H1 (cell line): ENCODE measurements around the gene PLA2G4E. TPM values are rescaled to one million over a fixed set of nuclear protein-coding genes. Genes with fewer than 3 reads are reported as not detected.

ENCODE experiments used
- CTCF ChIA-PET: fragments of 300-600 bp; sonication (Branson Sonifier 250); formaldehyde crosslinking; loops from one replicate; lab custom pipeline; 2021; ENCODE audit not compliant: partially characterized antibody; lab: Charles Lee
- POLR2A ChIA-PET: fragments of 300-600 bp; sonication (Branson Sonifier 250); formaldehyde crosslinking; loops from one replicate; lab custom pipeline; 2021; ENCODE audit warnings: inconsistent platforms; ENCODE audit not compliant: partially characterized antibody; lab: Charles Lee
- DNase-seq, 2 experiments: peaks; one replicate each; pipeline versions ENCODE4 v3.0.0 to v3.0.0-alpha.2; 2010 to 2022; ENCODE audit warnings: low spot score in 2 of 2, low read depth in 1 of 2, mixed read lengths in 1 of 2
- FAIRE-seq: peaks from 2 replicates; lab custom pipeline; 2011; peaks lifted over from hg19 to GRCh38; lab: Jason Lieb, UNC
- H2AFZ ChIP-seq: 2 replicates; pipeline ENCODE4 v1.8.1; 2012; ENCODE audit warnings: low read length, inconsistent platforms
- H2AK5ac ChIP-seq: 2 replicates; pipeline ENCODE4 v1.6.1; 2013; ENCODE audit warnings: low read depth, low read length
- H2BK120ac ChIP-seq: replicated peaks from 2 replicates; pipeline ENCODE3; 2013; ENCODE audit warnings: low read depth, low read length, inconsistent platforms
- H2BK12ac ChIP-seq: 2 replicates; pipeline ENCODE4 v1.6.1; 2013; ENCODE audit warnings: low read depth, low read length
- H2BK15ac ChIP-seq: 2 replicates; pipeline ENCODE4 v1.6.1; 2013; ENCODE audit warnings: low read length
- H2BK20ac ChIP-seq: 2 replicates; pipeline ENCODE4 v1.6.1; 2013; ENCODE audit warnings: low read length
- H2BK5ac ChIP-seq: 2 replicates; pipeline ENCODE4 v1.6.1; 2013; ENCODE audit warnings: low read depth, low read length
- H3K14ac ChIP-seq: 2 replicates; pipeline ENCODE4 v1.6.1; 2013; ENCODE audit warnings: inconsistent platforms; ENCODE audit not compliant: insufficient read length
- H3K18ac ChIP-seq: 2 replicates; pipeline ENCODE4 v1.6.1; 2013; ENCODE audit warnings: low read length; ENCODE audit errors: extremely low read depth
- H3K23ac ChIP-seq: 2 replicates; pipeline ENCODE4 v1.6.1; 2013; ENCODE audit warnings: inconsistent platforms; ENCODE audit not compliant: insufficient read length
- H3K23me2 ChIP-seq: 2 replicates; pipeline ENCODE4 v1.6.1; 2013; ENCODE audit warnings: low read depth, low read length
- H3K27ac ChIP-seq: 2 replicates; pipeline ENCODE4 v1.6.1; 2011; ENCODE audit warnings: low read depth, low read length, inconsistent platforms
- H3K27me3 ChIP-seq, 4 experiments: replicated peaks in 1 of 4; 1 replicate in 1 of 4; 2 replicates in 3 of 4; pipeline versions ENCODE4 v1.6.1 to v1.8.1; 2011 to 2013; ENCODE audit warnings: low read length in 3 of 4, mild to moderate bottlenecking in 3 of 4, inconsistent platforms in 2 of 4, mixed read lengths in 2 of 4, moderate library complexity in 1 of 4; ENCODE audit not compliant: control insufficient read depth in 3 of 4, insufficient read depth in 3 of 4; ENCODE audit errors: extremely low read depth in 1 of 4
- H3K36me3 ChIP-seq, 4 experiments: 2 replicates each; pipeline versions ENCODE4 v1.6.1 to v1.8.1; 2011 to 2013; ENCODE audit warnings: mild to moderate bottlenecking in 4 of 4, low read length in 3 of 4, moderate library complexity in 2 of 4, control low read depth in 1 of 4, inconsistent platforms in 1 of 4; ENCODE audit not compliant: insufficient read depth in 4 of 4, control insufficient read depth in 2 of 4
- H3K4ac ChIP-seq: replicated peaks from 2 replicates; pipeline ENCODE3; 2013; ENCODE audit warnings: low read length, low read depth, mixed read lengths, inconsistent platforms; ENCODE audit not compliant: insufficient read length
- H3K4me1 ChIP-seq, 4 experiments: replicated peaks in 1 of 4; 1 replicate in 1 of 4; 2 replicates in 3 of 4; pipeline versions ENCODE4 v1.6.1 to v1.8.1; 2011 to 2013; ENCODE audit warnings: low read length in 3 of 4, inconsistent platforms in 2 of 4, mixed read lengths in 1 of 4; ENCODE audit not compliant: insufficient read depth in 4 of 4, control insufficient read depth in 3 of 4
- H3K4me2 ChIP-seq, 2 experiments: 2 replicates each; pipeline versions ENCODE4 v1.6.1 to v1.8.1; 2011 to 2013; ENCODE audit warnings: low read depth in 2 of 2, low read length in 2 of 2, control low read depth in 1 of 2, inconsistent platforms in 1 of 2, mild to moderate bottlenecking in 1 of 2; ENCODE audit not compliant: insufficient read depth in 1 of 2
- H3K4me3 ChIP-seq, 4 experiments: fragments of 200-600, 300-600 bp in 1 of 4; sonication (generic), shearing (Covaris generic), sonication (Bioruptor Twin) in 1 of 4; 2 replicates each; pipeline versions ENCODE4 v1.5.1 to v1.8.1; 2011 to 2016; ENCODE audit warnings: low read length in 4 of 4, low read depth in 3 of 4, control low read depth in 2 of 4, inconsistent platforms in 2 of 4, mild to moderate bottlenecking in 2 of 4, mixed read lengths in 1 of 4, moderate library complexity in 1 of 4; ENCODE audit not compliant: insufficient read depth in 2 of 4; ENCODE audit errors: extremely low read depth in 1 of 4
- H3K56ac ChIP-seq: replicated peaks from 2 replicates; pipeline ENCODE3; 2013; ENCODE audit warnings: low read depth, mild to moderate bottlenecking, mixed read lengths, low read length, inconsistent platforms; ENCODE audit not compliant: insufficient read length
- H3K79me1 ChIP-seq: 2 replicates; pipeline ENCODE4 v1.6.1; 2013; ENCODE audit warnings: low read depth, low read length, control low read depth
- H3K79me2 ChIP-seq, 2 experiments: 2 replicates each; pipeline versions ENCODE4 v1.6.1 to v1.8.1; 2012 to 2013; ENCODE audit warnings: low read length in 2 of 2, mild to moderate bottlenecking in 2 of 2, inconsistent platforms in 1 of 2; ENCODE audit not compliant: insufficient read depth in 2 of 2, control insufficient read depth in 1 of 2
- H3K9ac ChIP-seq, 4 experiments: replicated peaks in 1 of 4; 1 replicate in 1 of 4; 2 replicates in 3 of 4; pipeline versions ENCODE4 v1.6.1 to v1.8.1; 2011 to 2013; ENCODE audit warnings: low read depth in 3 of 4, low read length in 3 of 4, control low read depth in 2 of 4, mild to moderate bottlenecking in 2 of 4, moderate library complexity in 2 of 4, inconsistent platforms in 1 of 4; ENCODE audit errors: extremely low read depth in 1 of 4
- H3K9me3 ChIP-seq, 2 experiments: 2 replicates each; pipeline versions ENCODE4 v1.6.1 to v1.8.1; 2012 to 2013; ENCODE audit warnings: mild to moderate bottlenecking in 2 of 2, moderate library complexity in 2 of 2, control low read depth in 1 of 2, inconsistent platforms in 1 of 2, low read depth in 1 of 2, low read length in 1 of 2, mixed read lengths in 1 of 2; ENCODE audit not compliant: insufficient read depth in 2 of 2
- H4K20me1 ChIP-seq, 2 experiments: replicated peaks in 1 of 2; 2 replicates each; pipeline versions ENCODE3 to v1.8.1; 2011 to 2013; ENCODE audit warnings: inconsistent platforms in 2 of 2, low read length in 2 of 2, mild to moderate bottlenecking in 1 of 2; ENCODE audit not compliant: insufficient read depth in 2 of 2, control insufficient read depth in 1 of 2
- H4K5ac ChIP-seq: 2 replicates; pipeline ENCODE4 v1.6.1; 2013; ENCODE audit warnings: low read length, low read depth, mixed read lengths, inconsistent platforms; ENCODE audit not compliant: insufficient read length
- H4K8ac ChIP-seq: 2 replicates; pipeline ENCODE4 v1.8.0; 2013; ENCODE audit warnings: mild to moderate bottlenecking, moderate library complexity, low read length, inconsistent platforms; ENCODE audit not compliant: insufficient read depth; ENCODE audit errors: extremely low read depth
- H4K91ac ChIP-seq: replicated peaks from 2 replicates; pipeline ENCODE3; 2013; ENCODE audit warnings: low read length, mixed read lengths, inconsistent platforms; ENCODE audit not compliant: insufficient read length
- CTCF ChIP-seq, 3 experiments: IDR thresholded peaks; 1 replicate in 2 of 3; 2 replicates in 1 of 3; pipeline versions ENCODE4 v1.5.1 to v1.6.1; 2011; ENCODE audit warnings: low read length in 3 of 3, mild to moderate bottlenecking in 3 of 3, inconsistent platforms in 2 of 3, low read depth in 1 of 3, moderate library complexity in 1 of 3; ENCODE audit not compliant: insufficient read depth in 1 of 3; ENCODE audit errors: control extremely low read depth in 1 of 3
- EZH2 ChIP-seq: fragments of 200-600 bp; sonication (generic); IDR thresholded peaks from 2 replicates; pipeline ENCODE4 v1.7.1; 2012; ENCODE audit warnings: low read depth, mild to moderate bottlenecking, moderate library complexity, low read length, inconsistent platforms; ENCODE audit not compliant: severe bottlenecking
- MAFK ChIP-seq: IDR thresholded peaks from 2 replicates; pipeline ENCODE4 v1.6.1; 2012; ENCODE audit warnings: low read depth, mild to moderate bottlenecking, improper control_type of control experiment, low read length
- MAX ChIP-seq: IDR thresholded peaks from 2 replicates; pipeline ENCODE4 v1.6.1; 2012; ENCODE audit warnings: inconsistent platforms
- RAD21 ChIP-seq, 2 experiments: IDR thresholded peaks in 1 of 2; conservative IDR thresholded peaks in 1 of 2; 2 replicates each; pipeline ENCODE4 v1.6.1; 2011; ENCODE audit warnings: low read depth in 2 of 2, low read length in 2 of 2, improper control_type of control experiment in 1 of 2, inconsistent platforms in 1 of 2, mild to moderate bottlenecking in 1 of 2, moderate library complexity in 1 of 2
- SIN3A ChIP-seq, 2 experiments: IDR thresholded peaks in 1 of 2; conservative IDR thresholded peaks in 1 of 2; 2 replicates each; pipeline ENCODE4 v1.6.1; 2011 to 2012; ENCODE audit warnings: low read length in 2 of 2, improper control_type of control experiment in 1 of 2, low read depth in 1 of 2, mild to moderate bottlenecking in 1 of 2
- SIX5 ChIP-seq: IDR thresholded peaks from 2 replicates; pipeline ENCODE4 v1.6.1; 2011; ENCODE audit warnings: mild to moderate bottlenecking, low read depth, low read length
- TBP ChIP-seq: IDR thresholded peaks from 2 replicates; pipeline ENCODE4 v1.6.1; 2011; ENCODE audit warnings: low read depth, low read length, improper control_type of control experiment
- TCF12 ChIP-seq: IDR thresholded peaks from 2 replicates; pipeline ENCODE4 v1.6.1; 2011; ENCODE audit warnings: low read depth, mild to moderate bottlenecking, low read length
- TEAD4 ChIP-seq: IDR thresholded peaks from 2 replicates; pipeline ENCODE4 v1.6.1; 2012; ENCODE audit warnings: low read depth, low read length, inconsistent platforms, mixed read lengths
- WGBS, 2 experiments: shearing (Covaris generic) in 1 of 2; methylation state at CpG; one replicate each; pipeline versions ENCODE4 v1.1.6 to v1.1.7; 2013 to 2015; ENCODE audit warnings: low lambda C conversion rate in 2 of 2, mixed read lengths in 2 of 2, inconsistent platforms in 1 of 2, low coverage in 1 of 2, missing lambda C conversion rate in 1 of 2; ENCODE audit not compliant: insufficient replicate concordance in 2 of 2, insufficient coverage in 1 of 2, insufficient read length in 1 of 2; ENCODE audit errors: extremely low coverage in 1 of 2, missing lambda C conversion rate in 1 of 2; 5-methylcytosine and 5-hydroxymethylcytosine counted together
- polyA plus RNA-seq, 7 experiments: library from polyadenylated mRNA; depleted of rRNA in 3 of 7; stranded (reverse) in 5 of 7; unstranded in 2 of 7; fragments of >200 nt in 5 of 7; fragments of 200-250 nt in 2 of 7; gene quantifications; 1 replicate in 5 of 7; 2 replicates in 1 of 7; 4 replicates in 1 of 7; pipeline versions ENCODE4 v1.2.1 to v1.2.3, GENCODE V29; 2011 to 2013; ENCODE audit warnings: missing spikeins in 2 of 7, mixed read lengths in 2 of 7
- total RNA-seq: library from RNA; stranded (reverse); fragmentation: NEBNext Ultra II Directional; extraction: Animal tissue kit (Norgen Biotek cat#: 25700); gene quantifications from 2 replicates; pipeline ENCODE4 v1.2.1, GENCODE V29; 2021

Gene PLA2G4E
- total and polyA plus RNA-seq, 2 of the 8 experiments (the other 6 are each of a cell fraction or from before 2014, with no cell fraction given), result 0.03 TPM; not detected in 1

GRCh38 chr15:41961001-41961518 lies 59.8 kb downstream of the PLA2G4E start:
- ChIA-PET POLR2A (interaction anchor here (0.8 to 1.4 kb wide), 4 partner anchors 9 to 18 kb away, joined by 3 to 5 read pairs (median 4); partner anchors contain the start of gene EHD4), CTCF (interaction anchor here (1.3 kb wide), 2 partner anchors 24 to 129 kb away, joined by 3 to 4 read pairs; no protein-coding TSS in a partner anchor)
- H2BK120ac ChIP-seq, result no peak overlapping the region
- no peaks in the 10 kb centered on the region; a peak in 1 of 8 replicates for H3K36me3 ChIP-seq
- H3K27ac ChIP-seq, result no peak overlapping the region
- no peak overlapping the region for H2BK5ac ChIP-seq
- no peak overlapping the region for H2AFZ ChIP-seq
- no peak overlapping the region for H3K4me3 ChIP-seq
- no peaks in the 10 kb centered on the region for H3K27me3 ChIP-seq
- H2BK12ac ChIP-seq, result no peak overlapping the region
- no peak overlapping the region for H3K4me2 ChIP-seq
- 85% methylated on average over 2 of the region's 2 CpGs; no CpG with 5 or more reads in 1 of the 2 experiments for WGBS, 2 experiments
- peaks cover under 1% of the 10 kb centered on the region for H3K79me1 ChIP-seq
- no peak overlapping the region for H3K18ac ChIP-seq
- no peak overlapping the region for H3K14ac ChIP-seq
- H4K20me1 ChIP-seq, result peaks cover 3 to 7% of the 10 kb centered on the region in 2 experiments
- H2BK15ac ChIP-seq, result no peak overlapping the region
- no peaks in the 10 kb centered on the region for H3K9me3 ChIP-seq
- H4K8ac ChIP-seq, result no peak overlapping the region
- DNase-seq (no peak), FAIRE-seq (no peak)
- H3K79me2 ChIP-seq, result peaks cover 0 to 58% of the 10 kb centered on the region in 2 experiments; a peak in 2 of 4 replicates
- H4K5ac ChIP-seq, result no peak overlapping the region
- no peak overlapping the region for H3K23ac ChIP-seq
- no peak overlapping the region for H3K9ac ChIP-seq
- no peak overlapping the region for H4K91ac ChIP-seq
- no peak overlapping the region for H2BK20ac ChIP-seq
- peaks cover 0 to 2% (median under 1%) of the 10 kb centered on the region in 4 experiments; a peak in 4 of 7 replicates for H3K4me1 ChIP-seq
- H3K56ac ChIP-seq, result no peak overlapping the region
- no peak overlapping the region for H2AK5ac ChIP-seq
- H3K23me2 ChIP-seq, result no peaks in the 10 kb centered on the region
- H3K4ac ChIP-seq, result no peak overlapping the region
- no peak for TF ChIP-seq TCF12
- TF ChIP-seq TEAD4, result no peak
- TF ChIP-seq CTCF (IDR thresholded peaks at IDR 0.05; ENCODE audit: control extremely low read depth in 1 of 3, insufficient read depth in 1 of 3, low read depth in 1 of 3, low read length in 3 of 3), result no peak
- no peak for TF ChIP-seq MAX
- no peak for TF ChIP-seq EZH2
- no peak for TF ChIP-seq MAFK
- no peak for TF ChIP-seq RAD21 (IDR thresholded peaks at IDR 0.05 in 1 of 2, conservative IDR thresholded peaks at IDR 0.05 in 1 of 2; ENCODE audit: low read depth in 2 of 2, low read length in 2 of 2)
- no peak for TF ChIP-seq SIN3A (conservative IDR thresholded peaks at IDR 0.05 in 1 of 2, IDR thresholded peaks at IDR 0.05 in 1 of 2; ENCODE audit: low read depth in 1 of 2, low read length in 2 of 2)
- TF ChIP-seq SIX5, result no peak
- no peak for TF ChIP-seq TBP
